Osteoblast (primary cell): Measurements from ENCODE around the gene TCHH. TPM values are rescaled to one million over a fixed set of nuclear protein-coding genes. Genes with fewer than 3 reads are reported as not detected.
A peak's percentile ranks its signal among the peaks of the same experiment; 100 is the strongest.

Experiments used
- DNase-seq: peaks from one replicate; pipeline ENCODE4 v3.0.0; 2011; ENCODE audit warnings: low spot score, mixed read lengths; ENCODE audit not compliant: insufficient read length; ENCODE audit errors: missing footprints
- H2AFZ ChIP-seq: 2 replicates; pipeline ENCODE4 v1.6.0; 2011; ENCODE audit warnings: mild to moderate bottlenecking, low read length
- H3K27ac ChIP-seq: 2 replicates; pipeline ENCODE4 v1.5.1; 2011; ENCODE audit warnings: mild to moderate bottlenecking, low read depth, low read length, moderate library complexity
- H3K27me3 ChIP-seq: 2 replicates; pipeline ENCODE4 v1.6.0; 2012; ENCODE audit warnings: mild to moderate bottlenecking, control low read depth, inconsistent platforms, low read length, moderate library complexity; ENCODE audit not compliant: insufficient read depth
- H3K36me3 ChIP-seq: 2 replicates; pipeline ENCODE4 v1.5.1; 2011; ENCODE audit warnings: mild to moderate bottlenecking, low read length, control low read depth, moderate library complexity; ENCODE audit not compliant: insufficient read depth
- H3K4me1 ChIP-seq: 2 replicates; pipeline ENCODE4 v1.5.1; 2011; ENCODE audit warnings: mild to moderate bottlenecking, low read length, control low read depth, moderate library complexity; ENCODE audit not compliant: insufficient read depth
- H3K4me2 ChIP-seq: 2 replicates; pipeline ENCODE4 v1.6.0; 2011; ENCODE audit warnings: mild to moderate bottlenecking, low read length; ENCODE audit not compliant: insufficient read depth
- H3K4me3 ChIP-seq: fragments of 200-600 bp; sonication (generic); 3 replicates; pipeline ENCODE4 v1.5.1; 2012; ENCODE audit warnings: mild to moderate bottlenecking, low read length, inconsistent platforms; ENCODE audit not compliant: insufficient read depth
- H3K79me2 ChIP-seq: 2 replicates; pipeline ENCODE4 v1.6.0; 2012; ENCODE audit warnings: mild to moderate bottlenecking, low read length, control low read depth, inconsistent platforms; ENCODE audit not compliant: insufficient read depth
- H3K9me3 ChIP-seq: 2 replicates; pipeline ENCODE4 v1.5.1; 2011; ENCODE audit warnings: low read depth, low read length, control low read depth
- H4K20me1 ChIP-seq: 2 replicates; pipeline ENCODE4 v1.6.0; 2012; ENCODE audit warnings: mild to moderate bottlenecking, low read length, control low read depth; ENCODE audit not compliant: insufficient read depth
- total RNA-seq: library from RNA; depleted of rRNA; stranded (reverse); fragments of >200 nt; gene quantifications from 2 replicates; pipeline ENCODE4 v1.2.3, GENCODE V29; 2012
- TF ChIP-seq, protein P1 (sequence below): IDR thresholded peaks from 2 replicates; pipeline ENCODE4 v1.5.1; 2011; ENCODE audit warnings: mild to moderate bottlenecking, low read depth, low read length, moderate library complexity; ENCODE audit errors: extremely low read depth

TCHH gene, protein sequence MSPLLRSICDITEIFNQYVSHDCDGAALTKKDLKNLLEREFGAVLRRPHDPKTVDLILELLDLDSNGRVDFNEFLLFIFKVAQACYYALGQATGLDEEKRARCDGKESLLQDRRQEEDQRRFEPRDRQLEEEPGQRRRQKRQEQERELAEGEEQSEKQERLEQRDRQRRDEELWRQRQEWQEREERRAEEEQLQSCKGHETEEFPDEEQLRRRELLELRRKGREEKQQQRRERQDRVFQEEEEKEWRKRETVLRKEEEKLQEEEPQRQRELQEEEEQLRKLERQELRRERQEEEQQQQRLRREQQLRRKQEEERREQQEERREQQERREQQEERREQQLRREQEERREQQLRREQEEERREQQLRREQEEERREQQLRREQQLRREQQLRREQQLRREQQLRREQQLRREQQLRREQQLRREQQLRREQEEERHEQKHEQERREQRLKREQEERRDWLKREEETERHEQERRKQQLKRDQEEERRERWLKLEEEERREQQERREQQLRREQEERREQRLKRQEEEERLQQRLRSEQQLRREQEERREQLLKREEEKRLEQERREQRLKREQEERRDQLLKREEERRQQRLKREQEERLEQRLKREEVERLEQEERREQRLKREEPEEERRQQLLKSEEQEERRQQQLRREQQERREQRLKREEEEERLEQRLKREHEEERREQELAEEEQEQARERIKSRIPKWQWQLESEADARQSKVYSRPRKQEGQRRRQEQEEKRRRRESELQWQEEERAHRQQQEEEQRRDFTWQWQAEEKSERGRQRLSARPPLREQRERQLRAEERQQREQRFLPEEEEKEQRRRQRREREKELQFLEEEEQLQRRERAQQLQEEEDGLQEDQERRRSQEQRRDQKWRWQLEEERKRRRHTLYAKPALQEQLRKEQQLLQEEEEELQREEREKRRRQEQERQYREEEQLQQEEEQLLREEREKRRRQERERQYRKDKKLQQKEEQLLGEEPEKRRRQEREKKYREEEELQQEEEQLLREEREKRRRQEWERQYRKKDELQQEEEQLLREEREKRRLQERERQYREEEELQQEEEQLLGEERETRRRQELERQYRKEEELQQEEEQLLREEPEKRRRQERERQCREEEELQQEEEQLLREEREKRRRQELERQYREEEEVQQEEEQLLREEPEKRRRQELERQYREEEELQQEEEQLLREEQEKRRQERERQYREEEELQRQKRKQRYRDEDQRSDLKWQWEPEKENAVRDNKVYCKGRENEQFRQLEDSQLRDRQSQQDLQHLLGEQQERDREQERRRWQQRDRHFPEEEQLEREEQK (N-terminal part only)
- total RNA-seq = not detected in 2 replicates

DNA sequence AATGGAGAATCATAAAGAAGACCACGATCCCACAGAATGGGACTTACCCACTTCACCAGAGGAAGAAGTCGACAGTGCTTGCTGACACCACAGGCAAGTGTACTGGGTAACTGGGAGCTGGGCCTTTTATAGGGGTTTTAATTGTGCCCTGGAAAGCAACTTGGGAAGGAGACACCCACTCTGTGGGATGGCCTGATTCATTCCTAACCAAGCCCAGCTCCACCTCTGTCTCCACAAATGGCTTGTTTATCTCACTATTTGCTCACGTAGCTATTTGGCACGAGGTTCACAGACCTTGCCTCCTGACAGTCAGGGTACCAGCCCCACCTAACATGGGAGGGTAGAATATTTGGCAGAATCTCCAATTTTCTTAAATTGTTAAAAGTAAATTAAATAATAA lies at the start of gene TCHH:
Gene TCHH, minus strand, starts transcription at position 101 of the 400 bp plus-strand sequence. CDS start 1,364 bp downstream, outside the sequence.
- H3K27me3 ChIP-seq = peaks cover 59% of the 10 kb centered on the region
- TF ChIP-seq, protein P1, sequence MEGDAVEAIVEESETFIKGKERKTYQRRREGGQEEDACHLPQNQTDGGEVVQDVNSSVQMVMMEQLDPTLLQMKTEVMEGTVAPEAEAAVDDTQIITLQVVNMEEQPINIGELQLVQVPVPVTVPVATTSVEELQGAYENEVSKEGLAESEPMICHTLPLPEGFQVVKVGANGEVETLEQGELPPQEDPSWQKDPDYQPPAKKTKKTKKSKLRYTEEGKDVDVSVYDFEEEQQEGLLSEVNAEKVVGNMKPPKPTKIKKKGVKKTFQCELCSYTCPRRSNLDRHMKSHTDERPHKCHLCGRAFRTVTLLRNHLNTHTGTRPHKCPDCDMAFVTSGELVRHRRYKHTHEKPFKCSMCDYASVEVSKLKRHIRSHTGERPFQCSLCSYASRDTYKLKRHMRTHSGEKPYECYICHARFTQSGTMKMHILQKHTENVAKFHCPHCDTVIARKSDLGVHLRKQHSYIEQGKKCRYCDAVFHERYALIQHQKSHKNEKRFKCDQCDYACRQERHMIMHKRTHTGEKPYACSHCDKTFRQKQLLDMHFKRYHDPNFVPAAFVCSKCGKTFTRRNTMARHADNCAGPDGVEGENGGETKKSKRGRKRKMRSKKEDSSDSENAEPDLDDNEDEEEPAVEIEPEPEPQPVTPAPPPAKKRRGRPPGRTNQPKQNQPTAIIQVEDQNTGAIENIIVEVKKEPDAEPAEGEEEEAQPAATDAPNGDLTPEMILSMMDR = no peak

DNA sequence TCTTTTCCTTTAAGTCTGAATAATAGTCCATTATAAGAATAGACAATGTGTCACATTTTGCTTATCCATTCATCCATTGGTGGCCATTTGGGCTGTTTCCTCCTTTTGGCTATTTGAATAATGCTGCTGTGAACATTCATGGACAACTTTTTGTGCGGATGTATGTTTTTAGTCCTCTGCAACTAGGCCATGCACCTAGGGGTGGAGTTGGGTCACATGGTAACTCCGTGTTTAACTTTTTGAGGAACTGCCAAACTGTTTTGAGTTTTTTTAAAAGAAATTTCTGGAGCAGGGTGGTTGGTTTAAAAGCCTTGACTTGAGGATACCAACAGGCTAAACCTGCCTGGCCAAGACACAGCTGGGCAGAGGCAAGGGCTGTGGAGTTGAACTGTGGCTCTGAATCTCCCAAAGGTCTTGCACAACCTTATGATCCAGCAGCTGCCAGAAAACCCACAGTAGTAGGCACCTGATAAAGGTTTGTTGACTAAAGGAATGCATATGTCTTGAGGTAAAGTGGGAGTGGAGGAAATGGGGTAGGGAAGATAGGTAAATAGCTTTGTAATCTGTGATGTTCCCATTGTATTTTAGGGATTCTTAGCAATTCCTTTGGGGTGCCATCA lies 49.4 kb upstream of the TCHH start:
- Histone ChIP-seq H3K9me3 (no peaks in the 10 kb centered on the region), H3K36me3 (no peaks in the 10 kb centered on the region), H2AFZ (no peak overlapping the region), H3K4me3 (no peak overlapping the region), H3K27me3 (peaks cover 3% of the 10 kb centered on the region), H4K20me1 (no peaks in the 10 kb centered on the region), H3K79me2 (no peaks in the 10 kb centered on the region), H3K27ac (no peak overlapping the region), H3K4me2 (no peak overlapping the region), H3K4me1 (peaks cover 33% of the 10 kb centered on the region)
- TF ChIP-seq, protein P1 = no peak
- no peak for DNase-seq

More for the DNA sequence above, at the start of gene TCHH:
- no peak within 1 kb of the TSS for H2AFZ ChIP-seq
- H3K36me3 ChIP-seq = no peaks in the 10 kb centered on the region
- no peak for DNase-seq
- no peak within 1 kb of the TSS for H3K4me2 ChIP-seq
- H3K79me2 ChIP-seq = no peaks in the 10 kb centered on the region
- H3K4me1 ChIP-seq = peaks cover 10% of the 10 kb centered on the region
- H3K27ac ChIP-seq = no peak within 1 kb of the TSS
- no peaks in the 10 kb centered on the region for H4K20me1 ChIP-seq
- no peaks in the 10 kb centered on the region for H3K9me3 ChIP-seq
- H3K4me3 ChIP-seq = no peak within 1 kb of the TSS

- H3K9me3 ChIP-seq = no peaks in the 10 kb centered on the region
- TF ChIP-seq, protein P1 = no peak
- H3K36me3 ChIP-seq = no peaks in the 10 kb centered on the region
- no peak overlapping the region for H3K4me3 ChIP-seq
- peaks cover 3% of the 10 kb centered on the region for H3K27me3 ChIP-seq
- peak; percentile 86 for DNase-seq
- H3K79me2 ChIP-seq = no peaks in the 10 kb centered on the region
- no peaks in the 10 kb centered on the region for H4K20me1 ChIP-seq
- H2AFZ ChIP-seq = no peak overlapping the region
- no peak overlapping the region for H3K27ac ChIP-seq
- peaks cover 25% of the 10 kb centered on the region for H3K4me1 ChIP-seq
- peak overlapping the region; percentile 59 for H3K4me2 ChIP-seq
These were observed 47.7 kb upstream of the TCHH start for GRCh38 chr1:152162792-152163463.
